HepG2 (cell line): ENCODE data around the gene RBM12. TPM values are rescaled to one million over a fixed set of nuclear protein-coding genes. Genes with fewer than 3 reads are reported as not detected.

ENCODE experiments used
- ARNTL ChIP-seq: sonication (generic); formaldehyde crosslinking; IDR thresholded peaks from 2 replicates; pipeline ENCODE4 v1.4.0; 2020; ENCODE audit warnings: mild to moderate bottlenecking, missing genetic modification reagents
- NFIC ChIP-seq: IDR thresholded peaks from 2 replicates; pipeline ENCODE4 v1.6.1; 2012; ENCODE audit warnings: mild to moderate bottlenecking, low read length, inconsistent platforms
- SIX1 ChIP-seq: sonication (generic); formaldehyde crosslinking; IDR thresholded peaks from 2 replicates; pipeline ENCODE4 v1.4.0; 2020; ENCODE audit warnings: missing genetic modification reagents, borderline replicate concordance
- SPEN ChIP-seq: sonication (generic); formaldehyde crosslinking; IDR thresholded peaks from 2 replicates; pipeline ENCODE4 v1.5.1; 2020; ENCODE audit warnings: low read depth, mild to moderate bottlenecking, missing genetic modification reagents
- STAT5B ChIP-seq: sonication (generic); formaldehyde crosslinking; IDR thresholded peaks from 2 replicates; pipeline ENCODE4 v1.4.0; 2020; ENCODE audit warnings: missing genetic modification reagents
- TBL1XR1 ChIP-seq: fragments of 150-350 bp; IDR thresholded peaks from 2 replicates; pipeline ENCODE4 v1.6.1; 2014; ENCODE audit warnings: borderline replicate concordance, low read length; ENCODE audit not compliant: partially characterized antibody
- ZNF232 ChIP-seq: sonication (generic); formaldehyde crosslinking; IDR thresholded peaks from 2 replicates; pipeline ENCODE4 v1.4.0; 2020; ENCODE audit warnings: missing genetic modification reagents, borderline replicate concordance
- ZNF619 ChIP-seq: sonication (generic); formaldehyde crosslinking; IDR thresholded peaks from 2 replicates; pipeline ENCODE4 v1.4.0; 2020; ENCODE audit warnings: mild to moderate bottlenecking, missing genetic modification reagents
- polyA plus RNA-seq, 8 experiments: library from polyadenylated mRNA; depleted of rRNA in 3 of 8; stranded (reverse) in 7 of 8; unstranded in 1 of 8; fragments of >200 nt; fragmentation: Illumina TruSeq in 4 of 8; extraction: Trizol in 4 of 8; gene quantifications; 2 replicates each; pipeline versions ENCODE4 v1.2.1 to v1.2.3, GENCODE V29; 2011 to 2016; ENCODE audit warnings: low read depth in 4 of 8, missing spikeins in 1 of 8, mixed read lengths in 1 of 8; ENCODE audit not compliant: insufficient read depth in 1 of 8
- total RNA-seq, 5 experiments: library from RNA; depleted of rRNA; stranded (reverse); fragments of >200 nt; fragmentation: Illumina TruSeq; extraction: Trizol; gene quantifications; 2 replicates each; pipeline ENCODE4 v1.2.3, GENCODE V29; 2016; ENCODE audit warnings: low read depth in 1 of 5
- TF ChIP-seq, protein P1 (sequence below): IDR thresholded peaks from 2 replicates; pipeline ENCODE4 v1.6.1; 2016
- TF ChIP-seq, protein P2 (sequence below): sonication (generic); formaldehyde crosslinking; IDR thresholded peaks from 2 replicates; pipeline ENCODE4 v1.4.0; 2020; ENCODE audit warnings: mild to moderate bottlenecking, missing genetic modification reagents, borderline replicate concordance
- TF ChIP-seq, protein P3 (sequence below): sonication (generic); formaldehyde crosslinking; IDR thresholded peaks from 2 replicates; pipeline ENCODE4 v1.4.0; 2020; ENCODE audit warnings: mild to moderate bottlenecking, missing genetic modification reagents
- TF ChIP-seq, protein P4 (sequence below): IDR thresholded peaks from 2 replicates; pipeline ENCODE4 v1.6.1; 2018; ENCODE audit warnings: missing genetic modification reagents, mild to moderate bottlenecking, missing compliant biosample characterization
- TF ChIP-seq, protein P5 (sequence below): sonication (generic); formaldehyde crosslinking; conservative IDR thresholded peaks from 2 replicates; pipeline ENCODE4 v1.4.0; 2020; ENCODE audit warnings: missing genetic modification reagents
- TF ChIP-seq, protein P6 (sequence below): sonication (generic); formaldehyde crosslinking; IDR thresholded peaks from 2 replicates; pipeline ENCODE4 v1.8.1; 2023; ENCODE audit warnings: mild to moderate bottlenecking, inconsistent platforms, moderate library complexity, missing genetic modification reagents, borderline replicate concordance

Gene RBM12
- total and polyA plus RNA-seq, 2 of the 13 experiments (the other 11 are each of a cell fraction or from before 2014, with no cell fraction given) = 97.9 to 104 TPM

DNA sequence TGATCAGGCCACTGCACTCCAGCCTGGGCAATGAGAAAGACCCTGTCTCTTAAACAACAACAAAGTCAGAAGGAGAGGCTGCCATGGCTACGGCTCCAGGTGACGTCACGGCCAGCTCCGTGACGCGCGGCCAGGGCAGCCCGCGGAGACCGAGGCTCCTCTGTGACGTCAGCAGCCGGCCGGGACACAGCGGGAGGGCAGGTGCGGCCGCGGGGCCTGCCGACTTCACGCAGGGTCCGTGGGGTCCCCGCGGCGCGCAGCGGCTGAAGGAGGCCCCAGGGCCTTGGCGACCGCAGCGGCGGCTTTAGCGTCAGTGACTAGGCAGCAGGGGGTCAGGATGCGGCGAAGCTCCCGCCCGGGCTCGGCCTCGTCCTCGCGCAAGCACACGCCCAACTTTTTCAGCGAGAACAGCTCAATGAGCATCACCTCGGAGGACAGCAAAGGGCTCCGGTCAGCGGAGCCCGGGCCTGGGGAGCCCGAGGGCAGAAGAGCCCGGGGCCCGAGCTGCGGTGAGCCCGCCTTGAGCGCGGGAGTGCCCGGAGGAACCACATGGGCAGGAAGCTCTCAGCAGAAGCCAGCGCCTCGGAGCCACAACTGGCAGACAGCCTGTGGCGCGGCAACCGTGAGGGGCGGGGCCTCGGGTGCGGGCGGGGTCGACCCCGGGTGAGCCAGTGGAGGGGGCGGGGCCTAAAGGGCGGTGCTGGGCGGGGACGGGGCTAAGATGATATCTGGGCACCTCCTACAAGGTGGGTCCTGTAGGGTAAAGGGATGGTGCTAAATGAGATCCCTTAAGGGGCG lies 48.8 kb downstream of the RBM12 start, which contains the start of gene SPAG4 (continued):
- TF ChIP-seq, protein P1, sequence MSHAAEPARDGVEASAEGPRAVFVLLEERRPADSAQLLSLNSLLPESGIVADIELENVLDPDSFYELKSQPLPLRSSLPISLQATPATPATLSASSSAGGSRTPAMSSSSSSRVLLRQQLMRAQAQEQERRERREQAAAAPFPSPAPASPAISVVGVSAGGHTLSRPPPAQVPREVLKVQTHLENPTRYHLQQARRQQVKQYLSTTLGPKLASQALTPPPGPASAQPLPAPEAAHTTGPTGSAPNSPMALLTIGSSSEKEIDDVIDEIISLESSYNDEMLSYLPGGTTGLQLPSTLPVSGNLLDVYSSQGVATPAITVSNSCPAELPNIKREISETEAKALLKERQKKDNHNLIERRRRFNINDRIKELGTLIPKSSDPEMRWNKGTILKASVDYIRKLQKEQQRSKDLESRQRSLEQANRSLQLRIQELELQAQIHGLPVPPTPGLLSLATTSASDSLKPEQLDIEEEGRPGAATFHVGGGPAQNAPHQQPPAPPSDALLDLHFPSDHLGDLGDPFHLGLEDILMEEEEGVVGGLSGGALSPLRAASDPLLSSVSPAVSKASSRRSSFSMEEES = peak; percentile 95
- TF ChIP-seq TBL1XR1 = no peak
- TF ChIP-seq SIX1 (CRISPR knock-in tag) = no peak
- TF ChIP-seq ARNTL (CRISPR knock-in tag) = peak; percentile 93
- TF ChIP-seq, protein P2, sequence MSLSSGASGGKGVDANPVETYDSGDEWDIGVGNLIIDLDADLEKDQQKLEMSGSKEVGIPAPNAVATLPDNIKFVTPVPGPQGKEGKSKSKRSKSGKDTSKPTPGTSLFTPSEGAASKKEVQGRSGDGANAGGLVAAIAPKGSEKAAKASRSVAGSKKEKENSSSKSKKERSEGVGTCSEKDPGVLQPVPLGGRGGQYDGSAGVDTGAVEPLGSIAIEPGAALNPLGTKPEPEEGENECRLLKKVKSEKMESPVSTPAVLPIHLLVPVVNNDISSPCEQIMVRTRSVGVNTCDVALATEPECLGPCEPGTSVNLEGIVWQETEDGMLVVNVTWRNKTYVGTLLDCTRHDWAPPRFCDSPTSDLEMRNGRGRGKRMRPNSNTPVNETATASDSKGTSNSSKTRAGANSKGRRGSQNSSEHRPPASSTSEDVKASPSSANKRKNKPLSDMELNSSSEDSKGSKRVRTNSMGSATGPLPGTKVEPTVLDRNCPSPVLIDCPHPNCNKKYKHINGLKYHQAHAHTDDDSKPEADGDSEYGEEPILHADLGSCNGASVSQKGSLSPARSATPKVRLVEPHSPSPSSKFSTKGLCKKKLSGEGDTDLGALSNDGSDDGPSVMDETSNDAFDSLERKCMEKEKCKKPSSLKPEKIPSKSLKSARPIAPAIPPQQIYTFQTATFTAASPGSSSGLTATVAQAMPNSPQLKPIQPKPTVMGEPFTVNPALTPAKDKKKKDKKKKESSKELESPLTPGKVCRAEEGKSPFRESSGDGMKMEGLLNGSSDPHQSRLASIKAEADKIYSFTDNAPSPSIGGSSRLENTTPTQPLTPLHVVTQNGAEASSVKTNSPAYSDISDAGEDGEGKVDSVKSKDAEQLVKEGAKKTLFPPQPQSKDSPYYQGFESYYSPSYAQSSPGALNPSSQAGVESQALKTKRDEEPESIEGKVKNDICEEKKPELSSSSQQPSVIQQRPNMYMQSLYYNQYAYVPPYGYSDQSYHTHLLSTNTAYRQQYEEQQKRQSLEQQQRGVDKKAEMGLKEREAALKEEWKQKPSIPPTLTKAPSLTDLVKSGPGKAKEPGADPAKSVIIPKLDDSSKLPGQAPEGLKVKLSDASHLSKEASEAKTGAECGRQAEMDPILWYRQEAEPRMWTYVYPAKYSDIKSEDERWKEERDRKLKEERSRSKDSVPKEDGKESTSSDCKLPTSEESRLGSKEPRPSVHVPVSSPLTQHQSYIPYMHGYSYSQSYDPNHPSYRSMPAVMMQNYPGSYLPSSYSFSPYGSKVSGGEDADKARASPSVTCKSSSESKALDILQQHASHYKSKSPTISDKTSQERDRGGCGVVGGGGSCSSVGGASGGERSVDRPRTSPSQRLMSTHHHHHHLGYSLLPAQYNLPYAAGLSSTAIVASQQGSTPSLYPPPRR (CRISPR knock-in tag) = 0 out of 2 replicates have a peak, but pooled peaks have one; percentile 34
- peak; percentile 94 for TF ChIP-seq ZNF619 (CRISPR knock-in tag)
- TF ChIP-seq, protein P3, sequence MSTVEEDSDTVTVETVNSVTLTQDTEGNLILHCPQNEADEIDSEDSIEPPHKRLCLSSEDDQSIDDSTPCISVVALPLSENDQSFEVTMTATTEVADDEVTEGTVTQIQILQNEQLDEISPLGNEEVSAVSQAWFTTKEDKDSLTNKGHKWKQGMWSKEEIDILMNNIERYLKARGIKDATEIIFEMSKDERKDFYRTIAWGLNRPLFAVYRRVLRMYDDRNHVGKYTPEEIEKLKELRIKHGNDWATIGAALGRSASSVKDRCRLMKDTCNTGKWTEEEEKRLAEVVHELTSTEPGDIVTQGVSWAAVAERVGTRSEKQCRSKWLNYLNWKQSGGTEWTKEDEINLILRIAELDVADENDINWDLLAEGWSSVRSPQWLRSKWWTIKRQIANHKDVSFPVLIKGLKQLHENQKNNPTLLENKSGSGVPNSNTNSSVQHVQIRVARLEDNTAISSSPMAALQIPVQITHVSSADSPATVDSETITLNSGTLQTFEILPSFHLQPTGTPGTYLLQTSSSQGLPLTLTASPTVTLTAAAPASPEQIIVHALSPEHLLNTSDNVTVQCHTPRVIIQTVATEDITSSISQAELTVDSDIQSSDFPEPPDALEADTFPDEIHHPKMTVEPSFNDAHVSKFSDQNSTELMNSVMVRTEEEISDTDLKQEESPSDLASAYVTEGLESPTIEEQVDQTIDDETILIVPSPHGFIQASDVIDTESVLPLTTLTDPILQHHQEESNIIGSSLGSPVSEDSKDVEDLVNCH (CRISPR knock-in tag) = peak; percentile 75; the same call in 1 of the 2 replicates
- TF ChIP-seq ZNF232 (CRISPR knock-in tag) = peak; percentile 99
- TF ChIP-seq STAT5B = peak; percentile 6
- TF ChIP-seq, protein P4, sequence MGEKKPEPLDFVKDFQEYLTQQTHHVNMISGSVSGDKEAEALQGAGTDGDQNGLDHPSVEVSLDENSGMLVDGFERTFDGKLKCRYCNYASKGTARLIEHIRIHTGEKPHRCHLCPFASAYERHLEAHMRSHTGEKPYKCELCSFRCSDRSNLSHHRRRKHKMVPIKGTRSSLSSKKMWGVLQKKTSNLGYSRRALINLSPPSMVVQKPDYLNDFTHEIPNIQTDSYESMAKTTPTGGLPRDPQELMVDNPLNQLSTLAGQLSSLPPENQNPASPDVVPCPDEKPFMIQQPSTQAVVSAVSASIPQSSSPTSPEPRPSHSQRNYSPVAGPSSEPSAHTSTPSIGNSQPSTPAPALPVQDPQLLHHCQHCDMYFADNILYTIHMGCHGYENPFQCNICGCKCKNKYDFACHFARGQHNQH (CRISPR knock-in tag) = peak; percentile 92
- TF ChIP-seq SPEN (CRISPR knock-in tag) = peak; percentile 77
- TF ChIP-seq, protein P5, sequence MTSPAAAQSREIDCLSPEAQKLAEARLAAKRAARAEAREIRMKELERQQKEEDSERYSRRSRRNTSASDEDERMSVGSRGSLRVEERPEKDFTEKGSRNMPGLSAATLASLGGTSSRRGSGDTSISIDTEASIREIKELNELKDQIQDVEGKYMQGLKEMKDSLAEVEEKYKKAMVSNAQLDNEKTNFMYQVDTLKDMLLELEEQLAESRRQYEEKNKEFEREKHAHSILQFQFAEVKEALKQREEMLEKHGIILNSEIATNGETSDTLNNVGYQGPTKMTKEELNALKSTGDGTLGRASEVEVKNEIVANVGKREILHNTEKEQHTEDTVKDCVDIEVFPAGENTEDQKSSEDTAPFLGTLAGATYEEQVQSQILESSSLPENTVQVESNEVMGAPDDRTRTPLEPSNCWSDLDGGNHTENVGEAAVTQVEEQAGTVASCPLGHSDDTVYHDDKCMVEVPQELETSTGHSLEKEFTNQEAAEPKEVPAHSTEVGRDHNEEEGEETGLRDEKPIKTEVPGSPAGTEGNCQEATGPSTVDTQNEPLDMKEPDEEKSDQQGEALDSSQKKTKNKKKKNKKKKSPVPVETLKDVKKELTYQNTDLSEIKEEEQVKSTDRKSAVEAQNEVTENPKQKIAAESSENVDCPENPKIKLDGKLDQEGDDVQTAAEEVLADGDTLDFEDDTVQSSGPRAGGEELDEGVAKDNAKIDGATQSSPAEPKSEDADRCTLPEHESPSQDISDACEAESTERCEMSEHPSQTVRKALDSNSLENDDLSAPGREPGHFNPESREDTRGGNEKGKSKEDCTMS (CRISPR knock-in tag) = 0 out of 2 replicates have a peak, but pooled peaks have one; percentile 49
- no peak for TF ChIP-seq NFIC
- TF ChIP-seq, protein P6, sequence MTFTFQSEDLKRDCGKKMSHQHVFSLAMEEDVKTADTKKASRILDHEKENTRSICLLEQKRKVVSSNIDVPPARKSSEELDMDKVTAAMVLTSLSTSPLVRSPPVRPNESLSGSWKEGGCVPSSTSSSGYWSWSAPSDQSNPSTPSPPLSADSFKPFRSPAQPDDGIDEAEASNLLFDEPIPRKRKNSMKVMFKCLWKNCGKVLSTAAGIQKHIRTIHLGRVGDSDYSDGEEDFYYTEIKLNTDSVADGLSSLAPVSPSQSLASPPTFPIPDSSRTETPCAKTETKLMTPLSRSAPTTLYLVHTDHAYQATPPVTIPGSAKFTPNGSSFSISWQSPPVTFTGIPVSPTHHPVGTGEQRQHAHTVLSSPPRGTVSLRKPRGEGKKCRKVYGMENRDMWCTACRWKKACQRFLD = peak; percentile 90
